ENCODE data around the gene PPARG.
"Not testable (repeated sequence)": the region's sequence is repeated elsewhere in the genome, so short reads cannot be mapped to it uniquely, and the experiment has no call there.

The PPARG gene

DNA sequence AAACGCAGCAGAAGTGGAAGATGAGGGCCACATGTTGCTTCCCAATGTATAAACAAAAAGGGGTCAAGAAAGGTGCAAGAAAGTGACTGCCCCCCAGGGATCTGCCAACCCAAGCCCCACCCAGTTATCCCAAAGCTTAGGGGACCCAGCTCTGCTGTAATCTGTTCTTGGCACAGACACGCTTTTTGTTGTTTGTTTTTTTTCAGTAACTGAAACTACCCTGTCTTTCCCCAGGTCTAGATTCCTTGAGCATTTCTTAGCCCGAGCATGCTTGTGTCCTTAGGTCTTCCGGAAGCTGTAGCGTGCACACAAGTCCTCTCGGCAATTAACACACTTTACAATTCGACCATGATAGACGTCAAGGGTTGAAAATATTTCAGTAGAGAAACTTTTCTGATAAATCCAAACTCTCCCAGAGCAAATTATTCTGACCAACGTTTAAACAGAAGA lies 8.5 kb upstream of the PPARG start:
- DNase-seq (ENCODE audit: low read depth), result no peak
- no peak overlapping the region for H3K9ac ChIP-seq (ENCODE audit: low read length)
- peaks cover 4% of the 10 kb centered on the region for H3K9me3 ChIP-seq (ENCODE audit: control insufficient read depth, low read length)
- no peak overlapping the region for H3K4me3 ChIP-seq (ENCODE audit: low read length)
- H3K36me3 ChIP-seq (ENCODE audit: control insufficient read depth, insufficient read depth, low read length, severe bottlenecking), result no peaks in the 10 kb centered on the region
- no peaks in the 10 kb centered on the region for H3K27me3 ChIP-seq (replicated peaks; ENCODE audit: control insufficient read depth, insufficient read depth, low read length)
- H3K4me1 ChIP-seq (ENCODE audit: control insufficient read depth, insufficient read depth, low read length), result no peaks in the 10 kb centered on the region

DNA sequence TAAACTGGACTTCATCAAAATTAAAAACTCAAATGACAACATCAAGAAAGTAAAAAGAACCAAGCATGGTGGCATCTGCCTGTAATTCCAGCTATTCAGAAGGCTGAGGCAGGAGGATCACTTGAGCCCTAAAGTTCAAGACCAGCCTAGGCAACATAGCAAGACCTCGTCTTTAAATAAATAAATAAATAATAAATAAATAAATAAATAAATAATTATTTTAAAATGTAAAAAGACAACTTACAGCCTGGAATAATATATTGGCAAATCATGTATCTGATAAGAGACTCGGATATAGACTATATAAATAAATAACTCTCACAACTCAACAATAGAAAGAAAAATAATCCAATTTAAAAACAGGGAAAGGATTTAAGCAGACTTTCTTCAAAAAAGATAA lies 4.3 kb upstream of the PPARG start:
- Histone ChIP-seq H3K27me3 (replicated peaks; ENCODE audit: control insufficient read depth, insufficient read depth, low read length) (no peaks in the 10 kb centered on the region), H3K36me3 (ENCODE audit: control insufficient read depth, insufficient read depth, low read length, severe bottlenecking) (no peaks in the 10 kb centered on the region), H3K9ac (ENCODE audit: low read length) (no peak overlapping the region), H3K9me3 (ENCODE audit: control insufficient read depth, low read length) (peaks cover 6% of the 10 kb centered on the region), H3K4me1 (ENCODE audit: control insufficient read depth, insufficient read depth, low read length) (peaks cover 4% of the 10 kb centered on the region), H3K4me3 (ENCODE audit: low read length) (no peak overlapping the region)
- no peak for DNase-seq (ENCODE audit: low read depth)

GRCh38 chr3:12285003-12285555 lies 3.8 kb upstream of the PPARG start:
- H3K4me3 ChIP-seq (ENCODE audit: low read length), result no peak overlapping the region
- no peaks in the 10 kb centered on the region for H3K36me3 ChIP-seq (ENCODE audit: control insufficient read depth, insufficient read depth, low read length, severe bottlenecking)
- no peak overlapping the region for H3K9ac ChIP-seq (ENCODE audit: low read length)
- peaks cover 4% of the 10 kb centered on the region for H3K4me1 ChIP-seq (ENCODE audit: control insufficient read depth, insufficient read depth, low read length)
- H3K27me3 ChIP-seq (replicated peaks; ENCODE audit: control insufficient read depth, insufficient read depth, low read length), result no peaks in the 10 kb centered on the region
- DNase-seq (ENCODE audit: low read depth), result no peak
- H3K9me3 ChIP-seq (ENCODE audit: control insufficient read depth, low read length), result peaks cover 6% of the 10 kb centered on the region

- not testable (repeated sequence) for H3K36me3 ChIP-seq (ENCODE audit: control insufficient read depth, insufficient read depth, low read length, severe bottlenecking); H3K27me3 ChIP-seq (replicated peaks; ENCODE audit: control insufficient read depth, insufficient read depth, low read length); DNase-seq (ENCODE audit: low read depth); H3K9me3 ChIP-seq (ENCODE audit: control insufficient read depth, low read length); H3K4me3 ChIP-seq (ENCODE audit: low read length); H3K9ac ChIP-seq (ENCODE audit: low read length); H3K4me1 ChIP-seq (ENCODE audit: control insufficient read depth, insufficient read depth, low read length)
Measured at GRCh38 chr3:12285779-12286178, 3.1 kb upstream of the PPARG start.

DNA sequence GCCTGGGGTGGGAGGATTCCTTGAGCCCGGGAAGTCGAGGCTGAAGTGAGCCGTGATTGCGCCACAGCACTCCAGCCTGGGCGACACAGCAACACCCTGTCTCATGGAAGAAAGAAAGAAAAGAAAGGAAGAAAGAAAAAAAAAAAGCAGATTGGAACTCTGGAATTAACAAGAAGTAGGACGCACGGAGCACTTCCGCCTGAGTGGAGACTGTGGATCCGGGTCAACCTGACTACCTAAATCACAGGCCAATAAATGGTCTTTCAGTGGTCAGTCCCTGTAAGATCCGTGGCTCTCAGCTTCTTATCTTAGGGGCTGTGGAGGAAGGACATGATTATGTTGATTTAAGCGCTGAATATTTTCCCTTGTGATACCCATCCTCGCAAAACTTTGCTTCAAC lies 2.4 kb upstream of the PPARG start:
- no peak overlapping the region for H3K4me3 ChIP-seq (ENCODE audit: low read length)
- H3K27me3 ChIP-seq (replicated peaks; ENCODE audit: control insufficient read depth, insufficient read depth, low read length), result no peaks in the 10 kb centered on the region
- DNase-seq (ENCODE audit: low read depth), result no peak
- no peak overlapping the region for H3K9ac ChIP-seq (ENCODE audit: low read length)
- peaks cover 6% of the 10 kb centered on the region for H3K9me3 ChIP-seq (ENCODE audit: control insufficient read depth, low read length)
- peaks cover 11% of the 10 kb centered on the region for H3K4me1 ChIP-seq (ENCODE audit: control insufficient read depth, insufficient read depth, low read length)
- H3K36me3 ChIP-seq (ENCODE audit: control insufficient read depth, insufficient read depth, low read length, severe bottlenecking), result no peaks in the 10 kb centered on the region

DNA sequence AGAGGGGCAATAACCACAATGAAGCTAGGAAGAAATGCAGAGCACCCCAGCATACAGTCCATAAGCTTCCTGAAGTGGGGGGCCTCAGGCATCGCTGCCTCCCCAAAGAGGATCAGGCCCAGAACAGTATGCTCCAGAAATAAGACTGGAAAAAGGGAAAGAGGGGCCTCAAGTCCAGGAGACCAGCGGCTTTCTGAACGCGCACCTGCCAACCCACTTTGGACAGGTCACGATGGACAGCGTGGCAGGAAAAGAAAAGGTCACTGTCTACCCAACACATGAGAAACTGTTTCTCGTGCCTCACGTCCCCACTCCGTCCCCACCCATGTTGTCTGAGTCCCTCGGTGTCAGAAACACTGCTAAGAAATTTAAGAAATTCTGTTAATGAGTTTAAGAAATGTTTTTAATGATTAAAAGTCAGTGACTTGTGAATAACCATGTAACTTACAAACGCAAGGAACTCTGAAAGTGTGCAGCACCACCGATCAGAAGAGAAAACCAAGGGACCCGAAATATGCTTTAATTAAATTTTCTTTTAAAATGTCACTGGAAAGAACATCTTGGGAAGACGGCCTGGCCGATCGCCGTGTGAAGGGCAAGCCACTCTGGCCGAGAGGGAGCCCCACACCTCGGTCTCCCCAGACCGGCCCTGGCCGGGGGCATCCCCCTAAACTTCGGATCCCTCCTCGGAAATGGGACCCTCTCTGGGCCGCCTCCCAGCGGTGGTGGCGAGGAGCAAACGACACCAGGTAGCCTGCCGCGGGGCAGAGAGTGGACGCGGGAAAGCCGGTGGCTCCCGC lies 1.7 kb upstream of the PPARG start:
- Histone ChIP-seq H3K4me1 (ENCODE audit: control insufficient read depth, insufficient read depth, low read length) (peaks cover 13% of the 10 kb centered on the region), H3K4me3 (ENCODE audit: low read length) (peak overlapping the region; percentile 80), H3K27me3 (replicated peaks; ENCODE audit: control insufficient read depth, insufficient read depth, low read length) (no peaks in the 10 kb centered on the region), H3K36me3 (ENCODE audit: control insufficient read depth, insufficient read depth, low read length, severe bottlenecking) (no peaks in the 10 kb centered on the region), H3K9me3 (ENCODE audit: control insufficient read depth, low read length) (peaks cover 6% of the 10 kb centered on the region), H3K9ac (ENCODE audit: low read length) (peak overlapping the region; percentile 86)
- no peak for DNase-seq (ENCODE audit: low read depth)

DNA sequence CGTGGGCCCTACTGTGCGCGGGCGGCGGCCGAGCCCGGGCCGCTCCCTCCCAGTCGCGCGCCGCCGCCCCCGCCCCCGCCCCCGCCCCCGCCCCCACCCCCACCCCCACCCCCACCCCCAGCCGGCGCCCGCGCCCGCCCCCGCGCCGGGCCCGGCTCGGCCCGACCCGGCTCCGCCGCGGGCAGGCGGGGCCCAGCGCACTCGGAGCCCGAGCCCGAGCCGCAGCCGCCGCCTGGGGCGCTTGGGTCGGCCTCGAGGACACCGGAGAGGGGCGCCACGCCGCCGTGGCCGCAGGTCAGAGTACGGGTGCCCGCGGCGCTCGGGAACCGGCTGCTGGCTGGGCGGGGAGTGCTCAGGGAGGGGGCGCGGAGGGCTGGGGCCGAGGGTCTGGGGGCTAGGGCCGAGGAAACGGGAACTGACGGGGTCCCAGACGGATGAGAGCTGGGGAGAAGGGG lies 1.1 kb upstream of the PPARG start:
- DNase-seq (ENCODE audit: low read depth), result peak; percentile 82
- H3K4me3 ChIP-seq (ENCODE audit: low read length), result peak overlapping the region; percentile 90
- peaks cover 18% of the 10 kb centered on the region for H3K4me1 ChIP-seq (ENCODE audit: control insufficient read depth, insufficient read depth, low read length)
- H3K36me3 ChIP-seq (ENCODE audit: control insufficient read depth, insufficient read depth, low read length, severe bottlenecking), result no peaks in the 10 kb centered on the region
- peak overlapping the region; percentile 98 for H3K9ac ChIP-seq (ENCODE audit: low read length)
- H3K27me3 ChIP-seq (replicated peaks; ENCODE audit: control insufficient read depth, insufficient read depth, low read length), result no peaks in the 10 kb centered on the region
- H3K9me3 ChIP-seq (ENCODE audit: control insufficient read depth, low read length), result peaks cover 6% of the 10 kb centered on the region

GRCh38 chr3:12289524-12289923 lies 654 bp downstream of the PPARG start:
- Histone ChIP-seq H3K27me3 (replicated peaks; ENCODE audit: control insufficient read depth, insufficient read depth, low read length) (no peaks in the 10 kb centered on the region), H3K4me3 (ENCODE audit: low read length) (peak overlapping the region; percentile 90)
- DNase-seq (ENCODE audit: low read depth), result no peak

GRCh38 chr3:12292770-12293169 lies 3.9 kb downstream of the PPARG start:
- Histone ChIP-seq H3K36me3 (ENCODE audit: control insufficient read depth, insufficient read depth, low read length, severe bottlenecking) (no peaks in the 10 kb centered on the region), H3K4me3 (ENCODE audit: low read length) (peak overlapping the region; percentile 90), H3K9me3 (ENCODE audit: control insufficient read depth, low read length) (no peaks in the 10 kb centered on the region), H3K9ac (ENCODE audit: low read length) (peak overlapping the region; percentile 98), H3K4me1 (ENCODE audit: control insufficient read depth, insufficient read depth, low read length) (peaks cover 41% of the 10 kb centered on the region), H3K27me3 (replicated peaks; ENCODE audit: control insufficient read depth, insufficient read depth, low read length) (no peaks in the 10 kb centered on the region)
- DNase-seq (ENCODE audit: low read depth), result no peak

More at GRCh38 chr3:12289524-12289923, 654 bp downstream of the PPARG start:
- peaks cover 36% of the 10 kb centered on the region for H3K4me1 ChIP-seq (ENCODE audit: control insufficient read depth, insufficient read depth, low read length)
- H3K36me3 ChIP-seq (ENCODE audit: control insufficient read depth, insufficient read depth, low read length, severe bottlenecking), result no peaks in the 10 kb centered on the region
- peaks cover 6% of the 10 kb centered on the region for H3K9me3 ChIP-seq (ENCODE audit: control insufficient read depth, low read length)
- H3K9ac ChIP-seq (ENCODE audit: low read length), result peak overlapping the region; percentile 98

DNA sequence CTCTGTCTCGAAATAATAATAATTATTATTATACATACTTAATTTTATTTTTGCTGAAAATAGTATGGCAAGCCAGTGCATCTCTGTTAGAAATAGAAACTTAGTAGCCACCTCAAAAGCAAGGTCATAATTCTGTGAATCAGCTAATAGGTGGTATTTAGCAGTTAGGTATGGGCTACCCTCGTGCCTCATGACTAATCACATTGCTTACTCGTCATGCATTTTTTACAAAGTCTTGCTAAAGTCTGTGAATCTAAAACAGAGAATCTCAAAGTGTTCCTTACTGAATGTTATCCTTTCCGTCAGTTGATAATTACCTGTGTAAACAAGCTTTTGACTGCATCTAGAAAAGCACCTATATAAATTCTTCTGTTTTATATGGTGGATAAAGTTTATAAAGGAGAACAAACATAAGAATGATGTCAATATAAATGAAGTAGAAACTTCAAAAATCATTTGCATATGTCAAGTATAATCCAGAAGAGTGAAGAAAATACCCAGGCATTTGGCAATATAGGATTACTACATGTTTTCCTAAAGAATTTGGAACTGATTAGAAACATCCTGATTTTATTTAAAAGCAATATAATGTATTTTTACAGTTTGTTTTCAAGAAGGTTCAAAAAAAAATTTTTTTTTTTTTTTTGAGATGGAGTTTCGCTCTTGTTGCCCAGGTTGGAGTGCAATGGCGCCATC lies 6.2 kb downstream of the PPARG start:
- no peaks in the 10 kb centered on the region for H3K36me3 ChIP-seq (ENCODE audit: control insufficient read depth, insufficient read depth, low read length, severe bottlenecking)
- peak; percentile 83 for DNase-seq (ENCODE audit: low read depth)
- no peak overlapping the region for H3K9ac ChIP-seq (ENCODE audit: low read length)
- peaks cover 49% of the 10 kb centered on the region for H3K4me1 ChIP-seq (ENCODE audit: control insufficient read depth, insufficient read depth, low read length)
- no peaks in the 10 kb centered on the region for H3K9me3 ChIP-seq (ENCODE audit: control insufficient read depth, low read length)
- no peak overlapping the region for H3K4me3 ChIP-seq (ENCODE audit: low read length)
- H3K27me3 ChIP-seq (replicated peaks; ENCODE audit: control insufficient read depth, insufficient read depth, low read length), result no peaks in the 10 kb centered on the region

DNA sequence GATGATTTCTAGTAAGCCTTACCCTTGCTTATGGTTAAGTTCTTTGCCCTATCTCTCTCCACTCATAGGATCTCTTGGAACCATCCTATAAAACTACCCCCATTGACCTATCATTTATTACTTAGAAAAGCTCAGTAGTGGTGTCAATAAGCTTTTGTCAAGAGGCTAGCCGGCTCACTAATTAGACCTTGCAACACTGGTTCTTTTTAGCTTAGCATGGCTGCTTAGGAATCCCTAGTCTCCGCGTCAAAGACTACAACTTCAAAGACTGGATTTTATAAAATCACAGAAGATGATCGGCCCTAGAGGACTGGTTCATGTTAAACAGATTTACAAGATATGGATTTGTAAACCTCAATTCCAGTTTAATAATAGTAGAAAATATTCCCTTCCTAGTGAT lies 7.6 kb downstream of the PPARG start:
- Histone ChIP-seq H3K9me3 (ENCODE audit: control insufficient read depth, low read length) (no peaks in the 10 kb centered on the region), H3K36me3 (ENCODE audit: control insufficient read depth, insufficient read depth, low read length, severe bottlenecking) (peaks cover 4% of the 10 kb centered on the region), H3K9ac (ENCODE audit: low read length) (no peak overlapping the region), H3K27me3 (replicated peaks; ENCODE audit: control insufficient read depth, insufficient read depth, low read length) (no peaks in the 10 kb centered on the region), H3K4me1 (ENCODE audit: control insufficient read depth, insufficient read depth, low read length) (peaks cover 47% of the 10 kb centered on the region), H3K4me3 (ENCODE audit: low read length) (no peak overlapping the region)
- no peak for DNase-seq (ENCODE audit: low read depth)

Measured in adipocyte (in vitro differentiated cells).